HepG2 (cell line): Measurements from ENCODE around the gene CARTPT. TPM values are rescaled to one million over a fixed set of nuclear protein-coding genes. Genes with fewer than 3 reads are reported as not detected.

Experiments used
- ATAC-seq: fragments of 200-7000 bp; cut with Tn5 transposase; 3 replicates; pipeline ENCODE4 v1.9.1; 2020; ENCODE audit warnings: mild to moderate bottlenecking, moderate library complexity
- BruUV-seq: library from RNA; stranded (reverse); fragments of 400-500 nt; replicated peaks from 2 replicates; lab custom pipeline; 2021; lab: Mats Ljungman, UMichigan
- CTCF ChIA-PET: fragments of 300-600 bp; formaldehyde crosslinking; extraction: SDS; loops from one replicate; lab custom pipeline; 2021; ENCODE audit warnings: low total read pairs, inconsistent platforms, low intra/inter-chr PET ratio; lab: Yijun Ruan, JAX
- POLR2A ChIA-PET: fragments of 350-600 bp; sonication (Branson Sonifier 250); formaldehyde crosslinking; loops from one replicate; lab custom pipeline; 2020; ENCODE audit warnings: antibody characterized with exemption, inconsistent platforms; lab: Yijun Ruan, JAX
- DNase-seq: peaks from one replicate; pipeline ENCODE4 v3.0.0-alpha.2; 2015; ENCODE audit warnings: low spot score
- FAIRE-seq: peaks from 3 replicates; lab custom pipeline; 2011; peaks lifted over from hg19 to GRCh38; lab: Jason Lieb, UNC
- H2AFZ ChIP-seq: one replicate; pipeline ENCODE4 v1.6.1; 2011; ENCODE audit warnings: low read length, inconsistent platforms
- H3K27ac ChIP-seq: fragments of 300-600 bp; 3 replicates; pipeline ENCODE4 v1.8.0; 2011; ENCODE audit warnings: mixed run types, mild to moderate bottlenecking, mixed read lengths, low read length, inconsistent platforms; ENCODE audit not compliant: insufficient read depth; ENCODE audit errors: extremely low read length
- H3K27me3 ChIP-seq, 2 experiments: fragments of 200-600 bp in 1 of 2; 2 replicates in 1 of 2; 3 replicates in 1 of 2; pipeline versions ENCODE4 v1.6.0 to v1.8.0; 2011; ENCODE audit warnings: low read length in 2 of 2, mild to moderate bottlenecking in 2 of 2, moderate library complexity in 2 of 2, inconsistent platforms in 1 of 2; ENCODE audit not compliant: insufficient read depth in 2 of 2, control insufficient read depth in 1 of 2
- H3K36me3 ChIP-seq, 2 experiments: fragments of 200-600 bp in 1 of 2; replicated peaks in 1 of 2; 2 replicates in 1 of 2; 3 replicates in 1 of 2; pipeline versions ENCODE4 v1.5.1 to v1.8.0; 2011; ENCODE audit warnings: low read length in 2 of 2, inconsistent platforms in 1 of 2; ENCODE audit not compliant: insufficient read depth in 2 of 2, control insufficient read depth in 1 of 2
- H3K4me1 ChIP-seq: 2 replicates; pipeline ENCODE4 v1.5.1; 2012; ENCODE audit warnings: low read length, inconsistent platforms; ENCODE audit not compliant: insufficient read depth
- H3K4me2 ChIP-seq: 2 replicates; pipeline ENCODE4 v1.6.0; 2011; ENCODE audit warnings: low read depth, low read length, inconsistent platforms
- H3K4me3 ChIP-seq, 3 experiments: fragments of 200-600 bp in 1 of 3; sonication (generic), shearing (Covaris generic) in 1 of 3; replicated peaks in 1 of 3; 2 replicates each; pipeline ENCODE4 v1.5.1; 2011 to 2016; ENCODE audit warnings: low read length in 3 of 3, inconsistent platforms in 2 of 3, low read depth in 2 of 3, mild to moderate bottlenecking in 2 of 3, control low read depth in 1 of 3, mixed read lengths in 1 of 3; ENCODE audit not compliant: insufficient read depth in 1 of 3
- H3K79me2 ChIP-seq: one replicate; pipeline ENCODE4 v1.6.1; 2011; ENCODE audit warnings: low read length, inconsistent platforms; ENCODE audit not compliant: insufficient read depth
- H3K9ac ChIP-seq: 2 replicates; pipeline ENCODE4 v1.6.0; 2011; ENCODE audit warnings: mild to moderate bottlenecking, low read depth, low read length, inconsistent platforms; ENCODE audit not compliant: insufficient read depth
- H3K9me3 ChIP-seq: 2 replicates; pipeline ENCODE4 v1.5.1; 2012; ENCODE audit warnings: mild to moderate bottlenecking, low read length
- H4K20me1 ChIP-seq: 2 replicates; pipeline ENCODE4 v1.6.0; 2011; ENCODE audit warnings: inconsistent platforms, mild to moderate bottlenecking, low read length, moderate library complexity; ENCODE audit not compliant: insufficient read depth
- GATA4 ChIP-seq: sonication (generic); IDR thresholded peaks from 2 replicates; pipeline ENCODE4 v1.6.1; 2016; ENCODE audit warnings: antibody characterized with exemption, low read depth, borderline replicate concordance
- NONO ChIP-seq, 2 experiments: fragments of 450-650 bp in 1 of 2; sonication (generic) in 1 of 2; formaldehyde crosslinking in 1 of 2; IDR thresholded peaks in 1 of 2; conservative IDR thresholded peaks in 1 of 2; 2 replicates each; pipeline versions ENCODE4 v1.6.1 to v1.8.0; 2017 to 2022; ENCODE audit warnings: mild to moderate bottlenecking in 1 of 2, missing genetic modification reagents in 1 of 2, moderate library complexity in 1 of 2
- PLSCR1 ChIP-seq: sonication (generic); formaldehyde crosslinking; IDR thresholded peaks from 2 replicates; pipeline ENCODE4 v1.5.0; 2020; ENCODE audit warnings: missing genetic modification reagents, mild to moderate bottlenecking, borderline replicate concordance
- RXRB ChIP-seq: IDR thresholded peaks from 2 replicates; pipeline ENCODE4 v1.6.1; 2016; ENCODE audit warnings: borderline replicate concordance, missing genetic modification reagents, missing compliant biosample characterization
- ZNF678 ChIP-seq: sonication (generic); formaldehyde crosslinking; IDR thresholded peaks from 2 replicates; pipeline ENCODE4 v1.4.0; 2020; ENCODE audit warnings: mild to moderate bottlenecking, missing genetic modification reagents
- in situ Hi-C: cut with HindIII; loops from 2 replicates; pipeline ENCODE4 v1.10.0; 2017; ENCODE audit warnings: low pct_unique_long_range_greater_than_20kb; ENCODE audit not compliant: extremely low pct_ligation_motif_present
- intact Hi-C: fragments of 100-400 bp; cut with micrococcal nuclease; formaldehyde crosslinking; loops from one replicate; pipeline ENCODE4 v1.10.0; 2022; ENCODE audit not compliant: unreplicated experiment
- polyA plus RNA-seq, 8 experiments: library from polyadenylated mRNA; depleted of rRNA in 3 of 8; stranded (reverse) in 7 of 8; unstranded in 1 of 8; fragments of >200 nt; fragmentation: Illumina TruSeq in 4 of 8; extraction: Trizol in 4 of 8; gene quantifications; 2 replicates each; pipeline versions ENCODE4 v1.2.1 to v1.2.3, GENCODE V29; 2011 to 2016; ENCODE audit warnings: low read depth in 4 of 8, missing spikeins in 1 of 8, mixed read lengths in 1 of 8; ENCODE audit not compliant: insufficient read depth in 1 of 8
- total RNA-seq, 5 experiments: library from RNA; depleted of rRNA; stranded (reverse); fragments of >200 nt; fragmentation: Illumina TruSeq; extraction: Trizol; gene quantifications; 2 replicates each; pipeline ENCODE4 v1.2.3, GENCODE V29; 2016; ENCODE audit warnings: low read depth in 1 of 5
- TF ChIP-seq, protein P1 (sequence below), 2 experiments: IDR thresholded peaks; 2 replicates each; pipeline ENCODE4 v1.6.1; 2011 to 2012; ENCODE audit warnings: low read length in 2 of 2, borderline replicate concordance in 1 of 2, low read depth in 1 of 2, mild to moderate bottlenecking in 1 of 2, moderate library complexity in 1 of 2

The CARTPT gene
- total and polyA plus RNA-seq, 2 of the 13 experiments (the other 11 are each of a cell fraction or from before 2014, with no cell fraction given) = not detected

DNA sequence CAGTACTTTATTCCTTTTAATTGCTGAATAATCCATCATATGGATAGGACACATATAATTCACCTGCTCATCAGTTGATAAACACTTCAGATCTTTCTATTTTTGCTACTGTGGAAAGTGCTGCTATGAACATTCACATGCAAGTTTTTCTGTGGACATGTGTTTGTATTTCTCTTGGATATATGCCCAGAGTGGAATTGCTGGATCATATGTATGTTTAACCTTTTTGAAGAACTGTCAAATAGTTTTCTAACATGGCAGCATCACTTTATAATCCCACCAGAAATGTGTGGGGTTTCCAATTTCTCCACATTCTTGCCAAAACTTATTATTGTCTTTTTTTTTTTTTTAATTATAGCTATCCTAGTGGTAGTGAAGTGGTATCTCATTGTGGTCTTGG lies 15.1 kb downstream of the CARTPT start:
- intact Hi-C loops = no loop called here
- no TSS peak for BruUV-seq
- no peaks in the 10 kb centered on the region for H3K4me1 ChIP-seq
- TF ChIP-seq GATA4 (no peak), RXRB (CRISPR knock-in tag) (no peak), PLSCR1 (CRISPR knock-in tag) (no peak), NONO (IDR thresholded peaks at IDR 0.05) (no peak), NONO (CRISPR knock-in tag; conservative IDR thresholded peaks at IDR 0.05) (no peak), ZNF678 (CRISPR knock-in tag) (no peak)
- TF ChIP-seq, protein P1, sequence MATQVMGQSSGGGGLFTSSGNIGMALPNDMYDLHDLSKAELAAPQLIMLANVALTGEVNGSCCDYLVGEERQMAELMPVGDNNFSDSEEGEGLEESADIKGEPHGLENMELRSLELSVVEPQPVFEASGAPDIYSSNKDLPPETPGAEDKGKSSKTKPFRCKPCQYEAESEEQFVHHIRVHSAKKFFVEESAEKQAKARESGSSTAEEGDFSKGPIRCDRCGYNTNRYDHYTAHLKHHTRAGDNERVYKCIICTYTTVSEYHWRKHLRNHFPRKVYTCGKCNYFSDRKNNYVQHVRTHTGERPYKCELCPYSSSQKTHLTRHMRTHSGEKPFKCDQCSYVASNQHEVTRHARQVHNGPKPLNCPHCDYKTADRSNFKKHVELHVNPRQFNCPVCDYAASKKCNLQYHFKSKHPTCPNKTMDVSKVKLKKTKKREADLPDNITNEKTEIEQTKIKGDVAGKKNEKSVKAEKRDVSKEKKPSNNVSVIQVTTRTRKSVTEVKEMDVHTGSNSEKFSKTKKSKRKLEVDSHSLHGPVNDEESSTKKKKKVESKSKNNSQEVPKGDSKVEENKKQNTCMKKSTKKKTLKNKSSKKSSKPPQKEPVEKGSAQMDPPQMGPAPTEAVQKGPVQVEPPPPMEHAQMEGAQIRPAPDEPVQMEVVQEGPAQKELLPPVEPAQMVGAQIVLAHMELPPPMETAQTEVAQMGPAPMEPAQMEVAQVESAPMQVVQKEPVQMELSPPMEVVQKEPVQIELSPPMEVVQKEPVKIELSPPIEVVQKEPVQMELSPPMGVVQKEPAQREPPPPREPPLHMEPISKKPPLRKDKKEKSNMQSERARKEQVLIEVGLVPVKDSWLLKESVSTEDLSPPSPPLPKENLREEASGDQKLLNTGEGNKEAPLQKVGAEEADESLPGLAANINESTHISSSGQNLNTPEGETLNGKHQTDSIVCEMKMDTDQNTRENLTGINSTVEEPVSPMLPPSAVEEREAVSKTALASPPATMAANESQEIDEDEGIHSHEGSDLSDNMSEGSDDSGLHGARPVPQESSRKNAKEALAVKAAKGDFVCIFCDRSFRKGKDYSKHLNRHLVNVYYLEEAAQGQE (IDR thresholded peaks at IDR 0.05; ENCODE audit: borderline replicate concordance in 1 of 2, low read depth in 1 of 2, low read length in 2 of 2) = no peak
- no peaks in the 10 kb centered on the region for H3K79me2 ChIP-seq
- no peaks in the 10 kb centered on the region for H4K20me1 ChIP-seq
- POLR2A ChIA-PET = no interaction called here
- H3K36me3 ChIP-seq = no peaks in the 10 kb centered on the region
- FAIRE-seq (no peak), DNase-seq (no peak), ATAC-seq (no peak)
- H3K27me3 ChIP-seq = no peaks in the 10 kb centered on the region; a peak in 1 of 5 replicates
- in situ Hi-C loops = no loop called here
- no peak overlapping the region for H3K4me2 ChIP-seq
- no peak overlapping the region for H3K27ac ChIP-seq
- CTCF ChIA-PET = no interaction called here
- no peak overlapping the region for H3K4me3 ChIP-seq
- no peak overlapping the region for H2AFZ ChIP-seq
- H3K9me3 ChIP-seq = no peaks in the 10 kb centered on the region
- H3K9ac ChIP-seq = no peak overlapping the region
